ENCODE results near the gene TGFBR3L. TPM values are rescaled to one million over a fixed set of nuclear protein-coding genes. Genes with fewer than 3 reads are reported as not detected.
A peak's percentile ranks its signal among the peaks of the same experiment; 100 is the strongest.

The TGFBR3L gene
- total RNA-seq, 1 experiment from 2014 or later = 4.1 TPM

DNA sequence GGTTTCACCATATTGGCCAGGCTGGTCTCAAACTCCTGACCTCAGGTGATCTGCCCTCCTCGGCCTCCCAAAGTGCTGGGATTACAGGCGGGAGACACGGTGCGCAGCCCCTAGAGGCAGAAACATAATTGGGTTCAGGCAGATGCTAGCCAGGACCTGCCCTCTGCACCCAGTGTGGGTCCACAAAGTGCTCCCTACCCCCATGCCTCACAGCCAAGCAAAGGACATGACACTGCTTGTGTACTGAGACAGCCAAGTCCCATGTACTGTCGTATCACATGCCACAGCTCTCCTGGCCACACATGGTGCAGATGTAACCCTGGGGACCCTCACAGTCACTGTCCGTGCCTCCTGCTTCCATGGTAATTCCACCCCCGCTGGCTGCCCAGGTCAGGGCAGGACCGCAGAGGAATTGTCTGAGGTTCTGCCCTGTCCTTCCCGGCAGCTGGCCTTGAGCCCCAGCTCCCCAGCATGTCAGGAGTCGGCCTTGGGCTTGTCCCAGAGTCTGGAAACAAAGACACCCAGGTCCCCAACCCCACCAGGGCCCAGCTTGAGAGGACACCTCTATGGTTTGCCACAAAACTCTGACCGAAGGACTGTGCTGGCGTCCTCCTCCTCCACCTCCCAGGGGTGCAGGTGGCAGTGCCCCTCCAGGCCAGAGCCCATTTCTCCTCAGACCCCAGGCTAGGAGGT lies 48.1 kb upstream of the TGFBR3L start (continued):
- TF ChIP-seq, protein P1, sequence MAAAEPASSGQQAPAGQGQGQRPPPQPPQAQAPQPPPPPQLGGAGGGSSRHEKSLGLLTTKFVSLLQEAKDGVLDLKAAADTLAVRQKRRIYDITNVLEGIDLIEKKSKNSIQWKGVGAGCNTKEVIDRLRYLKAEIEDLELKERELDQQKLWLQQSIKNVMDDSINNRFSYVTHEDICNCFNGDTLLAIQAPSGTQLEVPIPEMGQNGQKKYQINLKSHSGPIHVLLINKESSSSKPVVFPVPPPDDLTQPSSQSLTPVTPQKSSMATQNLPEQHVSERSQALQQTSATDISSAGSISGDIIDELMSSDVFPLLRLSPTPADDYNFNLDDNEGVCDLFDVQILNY (CRISPR knock-in tag; IDR thresholded peaks at IDR 0.05) = no peak
- TF ChIP-seq ZNF263 (CRISPR knock-in tag; IDR thresholded peaks at IDR 0.05; ENCODE audit: low read depth) (no peak), MXD4 (CRISPR knock-in tag; IDR thresholded peaks at IDR 0.05; ENCODE audit: borderline replicate concordance) (no peak), ZNF317 (CRISPR knock-in tag; IDR thresholded peaks at IDR 0.05; ENCODE audit: borderline replicate concordance, low read depth) (no peak), IRF2 (CRISPR knock-in tag; IDR thresholded peaks at IDR 0.05; ENCODE audit: borderline replicate concordance, low read depth) (no peak)
- TF ChIP-seq, protein P2, sequence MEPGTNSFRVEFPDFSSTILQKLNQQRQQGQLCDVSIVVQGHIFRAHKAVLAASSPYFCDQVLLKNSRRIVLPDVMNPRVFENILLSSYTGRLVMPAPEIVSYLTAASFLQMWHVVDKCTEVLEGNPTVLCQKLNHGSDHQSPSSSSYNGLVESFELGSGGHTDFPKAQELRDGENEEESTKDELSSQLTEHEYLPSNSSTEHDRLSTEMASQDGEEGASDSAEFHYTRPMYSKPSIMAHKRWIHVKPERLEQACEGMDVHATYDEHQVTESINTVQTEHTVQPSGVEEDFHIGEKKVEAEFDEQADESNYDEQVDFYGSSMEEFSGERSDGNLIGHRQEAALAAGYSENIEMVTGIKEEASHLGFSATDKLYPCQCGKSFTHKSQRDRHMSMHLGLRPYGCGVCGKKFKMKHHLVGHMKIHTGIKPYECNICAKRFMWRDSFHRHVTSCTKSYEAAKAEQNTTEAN (CRISPR knock-in tag; IDR thresholded peaks at IDR 0.05) = no peak

DNA sequence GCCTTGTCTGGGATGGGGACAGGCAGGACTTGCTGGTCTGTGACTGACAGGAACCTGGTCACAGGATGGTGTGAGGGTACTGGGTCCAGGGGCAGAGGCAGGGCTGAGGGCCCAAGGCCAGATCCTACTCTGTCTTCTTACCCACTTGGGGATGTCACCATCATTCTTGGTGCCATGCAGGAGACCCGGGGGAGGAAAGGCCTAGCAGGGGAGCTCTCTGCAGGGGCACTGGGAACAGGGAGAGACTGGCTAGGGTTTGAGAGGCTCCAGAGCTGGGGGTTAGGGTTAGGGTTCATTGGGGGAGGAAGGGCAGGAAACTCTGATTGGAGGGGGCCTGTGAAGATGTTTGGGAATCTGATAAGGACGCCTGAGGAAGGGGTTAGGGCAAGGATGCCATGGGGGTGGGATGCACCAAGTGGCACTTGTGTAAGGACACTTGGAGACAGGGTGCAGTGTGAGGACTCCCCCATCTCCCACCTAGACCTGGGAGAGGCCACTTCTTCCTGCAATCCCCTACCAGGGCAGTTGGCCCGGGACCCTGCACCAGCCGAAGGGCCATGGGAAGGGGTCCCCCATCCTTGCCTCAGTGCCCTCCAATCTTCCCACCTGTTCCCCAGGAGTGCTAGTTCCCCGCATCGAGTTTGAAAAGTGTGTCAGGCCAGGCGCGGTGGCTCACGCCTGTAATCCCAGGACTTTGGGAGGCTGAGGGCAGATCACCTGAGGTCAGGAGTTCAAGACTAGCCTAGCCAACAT lies 47.4 kb upstream of the TGFBR3L start:
- H3K9me3 Mint-ChIP-seq = no peaks in the 10 kb centered on the region
- no peak for ATAC-seq
- no peak for TF ChIP-seq GABPB1 (CRISPR knock-in tag; IDR thresholded peaks at IDR 0.05)
- TF ChIP-seq, protein P3, sequence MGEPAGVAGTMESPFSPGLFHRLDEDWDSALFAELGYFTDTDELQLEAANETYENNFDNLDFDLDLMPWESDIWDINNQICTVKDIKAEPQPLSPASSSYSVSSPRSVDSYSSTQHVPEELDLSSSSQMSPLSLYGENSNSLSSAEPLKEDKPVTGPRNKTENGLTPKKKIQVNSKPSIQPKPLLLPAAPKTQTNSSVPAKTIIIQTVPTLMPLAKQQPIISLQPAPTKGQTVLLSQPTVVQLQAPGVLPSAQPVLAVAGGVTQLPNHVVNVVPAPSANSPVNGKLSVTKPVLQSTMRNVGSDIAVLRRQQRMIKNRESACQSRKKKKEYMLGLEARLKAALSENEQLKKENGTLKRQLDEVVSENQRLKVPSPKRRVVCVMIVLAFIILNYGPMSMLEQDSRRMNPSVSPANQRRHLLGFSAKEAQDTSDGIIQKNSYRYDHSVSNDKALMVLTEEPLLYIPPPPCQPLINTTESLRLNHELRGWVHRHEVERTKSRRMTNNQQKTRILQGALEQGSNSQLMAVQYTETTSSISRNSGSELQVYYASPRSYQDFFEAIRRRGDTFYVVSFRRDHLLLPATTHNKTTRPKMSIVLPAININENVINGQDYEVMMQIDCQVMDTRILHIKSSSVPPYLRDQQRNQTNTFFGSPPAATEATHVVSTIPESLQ (CRISPR knock-in tag; IDR thresholded peaks at IDR 0.05) = no peak
- TF ChIP-seq FOXJ3 (CRISPR knock-in tag; IDR thresholded peaks at IDR 0.05; ENCODE audit: borderline replicate concordance) = no peak
- TF ChIP-seq SOX15 (CRISPR knock-in tag; IDR thresholded peaks at IDR 0.05) = no peak
- TF ChIP-seq IRF2 (CRISPR knock-in tag; IDR thresholded peaks at IDR 0.05; ENCODE audit: borderline replicate concordance, low read depth) = no peak
- TF ChIP-seq ZNF263 (CRISPR knock-in tag; IDR thresholded peaks at IDR 0.05; ENCODE audit: low read depth) = no peak
- TF ChIP-seq, protein P4, sequence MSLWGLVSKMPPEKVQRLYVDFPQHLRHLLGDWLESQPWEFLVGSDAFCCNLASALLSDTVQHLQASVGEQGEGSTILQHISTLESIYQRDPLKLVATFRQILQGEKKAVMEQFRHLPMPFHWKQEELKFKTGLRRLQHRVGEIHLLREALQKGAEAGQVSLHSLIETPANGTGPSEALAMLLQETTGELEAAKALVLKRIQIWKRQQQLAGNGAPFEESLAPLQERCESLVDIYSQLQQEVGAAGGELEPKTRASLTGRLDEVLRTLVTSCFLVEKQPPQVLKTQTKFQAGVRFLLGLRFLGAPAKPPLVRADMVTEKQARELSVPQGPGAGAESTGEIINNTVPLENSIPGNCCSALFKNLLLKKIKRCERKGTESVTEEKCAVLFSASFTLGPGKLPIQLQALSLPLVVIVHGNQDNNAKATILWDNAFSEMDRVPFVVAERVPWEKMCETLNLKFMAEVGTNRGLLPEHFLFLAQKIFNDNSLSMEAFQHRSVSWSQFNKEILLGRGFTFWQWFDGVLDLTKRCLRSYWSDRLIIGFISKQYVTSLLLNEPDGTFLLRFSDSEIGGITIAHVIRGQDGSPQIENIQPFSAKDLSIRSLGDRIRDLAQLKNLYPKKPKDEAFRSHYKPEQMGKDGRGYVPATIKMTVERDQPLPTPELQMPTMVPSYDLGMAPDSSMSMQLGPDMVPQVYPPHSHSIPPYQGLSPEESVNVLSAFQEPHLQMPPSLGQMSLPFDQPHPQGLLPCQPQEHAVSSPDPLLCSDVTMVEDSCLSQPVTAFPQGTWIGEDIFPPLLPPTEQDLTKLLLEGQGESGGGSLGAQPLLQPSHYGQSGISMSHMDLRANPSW (CRISPR knock-in tag; conservative IDR thresholded peaks at IDR 0.05; ENCODE audit: low read depth) = no peak
- no peak for TF ChIP-seq ZBTB21 (CRISPR knock-in tag; IDR thresholded peaks at IDR 0.05; ENCODE audit: borderline replicate concordance)
- TF ChIP-seq NFE2L1 (CRISPR knock-in tag; IDR thresholded peaks at IDR 0.05) = no peak
- no peak for DNase-seq (ENCODE audit: low spot score)
- H3K4me1 Mint-ChIP-seq = peaks cover 24% of the 10 kb centered on the region
- ChIA-PET POLR2A (no interaction called here), CTCF (no interaction called here)
- H3K27ac Mint-ChIP-seq = no peak overlapping the region
- H3K4me3 Mint-ChIP-seq = no peak overlapping the region
- peaks cover 61% of the 10 kb centered on the region for H3K27me3 Mint-ChIP-seq (ENCODE audit: low read depth)
- no peaks in the 10 kb centered on the region for H3K36me3 Mint-ChIP-seq

DNA sequence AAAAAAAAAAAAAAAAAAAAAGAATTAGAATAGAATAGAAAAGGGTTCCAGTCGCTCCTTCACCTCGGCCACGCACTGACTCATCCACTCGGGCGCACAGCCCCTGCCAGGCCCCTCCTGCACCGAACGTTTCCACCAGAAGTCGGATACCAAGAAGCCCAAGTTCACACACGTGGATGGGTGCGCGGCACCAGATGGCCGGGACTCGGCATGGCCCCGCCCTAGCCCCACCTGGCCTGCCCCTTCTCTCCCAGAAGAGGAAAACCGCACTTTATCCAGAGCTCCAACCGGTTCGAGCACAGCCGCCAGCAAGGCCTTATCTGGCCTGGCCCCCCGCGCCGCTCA lies 46.3 kb upstream of the TGFBR3L start:
- no peak for DNase-seq (ENCODE audit: low spot score)
- no peaks in the 10 kb centered on the region for H3K36me3 Mint-ChIP-seq
- H3K27me3 Mint-ChIP-seq (ENCODE audit: low read depth) = peaks cover 63% of the 10 kb centered on the region
- ChIA-PET CTCF (interaction anchor here (0.6 to 2.2 kb wide), 33 partner anchors 8 to 545 kb away, joined by 3 to 92 read pairs (median 10); partner anchors contain the start of genes LRRC8E, MAP2K7, MARCHF2 and PET100), POLR2A (interaction anchor here (0.6 to 1.7 kb wide), 7 partner anchors 36 to 329 kb away, joined by 3 to 10 read pairs (median 5); partner anchors contain the start of genes MAP2K7 and SNAPC2)
- H3K4me3 Mint-ChIP-seq = peak overlapping the region; percentile 63
- ATAC-seq = 0 out of 2 replicates have a peak, but pooled peaks have one; percentile 0
- H3K4me1 Mint-ChIP-seq = peaks cover 28% of the 10 kb centered on the region
- no peak overlapping the region for H3K27ac Mint-ChIP-seq
- no peaks in the 10 kb centered on the region for H3K9me3 Mint-ChIP-seq
- TF ChIP-seq, protein P5, sequence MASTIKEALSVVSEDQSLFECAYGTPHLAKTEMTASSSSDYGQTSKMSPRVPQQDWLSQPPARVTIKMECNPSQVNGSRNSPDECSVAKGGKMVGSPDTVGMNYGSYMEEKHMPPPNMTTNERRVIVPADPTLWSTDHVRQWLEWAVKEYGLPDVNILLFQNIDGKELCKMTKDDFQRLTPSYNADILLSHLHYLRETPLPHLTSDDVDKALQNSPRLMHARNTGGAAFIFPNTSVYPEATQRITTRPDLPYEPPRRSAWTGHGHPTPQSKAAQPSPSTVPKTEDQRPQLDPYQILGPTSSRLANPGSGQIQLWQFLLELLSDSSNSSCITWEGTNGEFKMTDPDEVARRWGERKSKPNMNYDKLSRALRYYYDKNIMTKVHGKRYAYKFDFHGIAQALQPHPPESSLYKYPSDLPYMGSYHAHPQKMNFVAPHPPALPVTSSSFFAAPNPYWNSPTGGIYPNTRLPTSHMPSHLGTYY (CRISPR knock-in tag; IDR thresholded peaks at IDR 0.05) = no peak
- TF ChIP-seq, protein P6, sequence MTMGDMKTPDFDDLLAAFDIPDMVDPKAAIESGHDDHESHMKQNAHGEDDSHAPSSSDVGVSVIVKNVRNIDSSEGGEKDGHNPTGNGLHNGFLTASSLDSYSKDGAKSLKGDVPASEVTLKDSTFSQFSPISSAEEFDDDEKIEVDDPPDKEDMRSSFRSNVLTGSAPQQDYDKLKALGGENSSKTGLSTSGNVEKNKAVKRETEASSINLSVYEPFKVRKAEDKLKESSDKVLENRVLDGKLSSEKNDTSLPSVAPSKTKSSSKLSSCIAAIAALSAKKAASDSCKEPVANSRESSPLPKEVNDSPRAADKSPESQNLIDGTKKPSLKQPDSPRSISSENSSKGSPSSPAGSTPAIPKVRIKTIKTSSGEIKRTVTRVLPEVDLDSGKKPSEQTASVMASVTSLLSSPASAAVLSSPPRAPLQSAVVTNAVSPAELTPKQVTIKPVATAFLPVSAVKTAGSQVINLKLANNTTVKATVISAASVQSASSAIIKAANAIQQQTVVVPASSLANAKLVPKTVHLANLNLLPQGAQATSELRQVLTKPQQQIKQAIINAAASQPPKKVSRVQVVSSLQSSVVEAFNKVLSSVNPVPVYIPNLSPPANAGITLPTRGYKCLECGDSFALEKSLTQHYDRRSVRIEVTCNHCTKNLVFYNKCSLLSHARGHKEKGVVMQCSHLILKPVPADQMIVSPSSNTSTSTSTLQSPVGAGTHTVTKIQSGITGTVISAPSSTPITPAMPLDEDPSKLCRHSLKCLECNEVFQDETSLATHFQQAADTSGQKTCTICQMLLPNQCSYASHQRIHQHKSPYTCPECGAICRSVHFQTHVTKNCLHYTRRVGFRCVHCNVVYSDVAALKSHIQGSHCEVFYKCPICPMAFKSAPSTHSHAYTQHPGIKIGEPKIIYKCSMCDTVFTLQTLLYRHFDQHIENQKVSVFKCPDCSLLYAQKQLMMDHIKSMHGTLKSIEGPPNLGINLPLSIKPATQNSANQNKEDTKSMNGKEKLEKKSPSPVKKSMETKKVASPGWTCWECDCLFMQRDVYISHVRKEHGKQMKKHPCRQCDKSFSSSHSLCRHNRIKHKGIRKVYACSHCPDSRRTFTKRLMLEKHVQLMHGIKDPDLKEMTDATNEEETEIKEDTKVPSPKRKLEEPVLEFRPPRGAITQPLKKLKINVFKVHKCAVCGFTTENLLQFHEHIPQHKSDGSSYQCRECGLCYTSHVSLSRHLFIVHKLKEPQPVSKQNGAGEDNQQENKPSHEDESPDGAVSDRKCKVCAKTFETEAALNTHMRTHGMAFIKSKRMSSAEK (CRISPR knock-in tag; IDR thresholded peaks at IDR 0.05; ENCODE audit: borderline replicate concordance) = no peak
- TF ChIP-seq EMX1 (CRISPR knock-in tag; IDR thresholded peaks at IDR 0.05) (no peak), ZNF423 (CRISPR knock-in tag; IDR thresholded peaks at IDR 0.05) (no peak), TEAD1 (CRISPR knock-in tag; IDR thresholded peaks at IDR 0.05) (no peak), SP1 (CRISPR knock-in tag; conservative IDR thresholded peaks at IDR 0.05) (no peak)
